ENCODE results near the gene ZFYVE19.

- TF ChIP-seq CTCF (IDR thresholded peaks at IDR 0.05; ENCODE audit: low read length) = no peak
- TF ChIP-seq EZH2phosphoT487 (IDR thresholded peaks at IDR 0.05; ENCODE audit: low read length) = no peak
- TF ChIP-seq EZH2 (optimal IDR thresholded peaks at IDR 0.05; ENCODE audit: low read depth, low read length) = no peak
Observed at GRCh38 chr15:40803076-40803475, 3.8 kb upstream of the ZFYVE19 start.

All from MM.1S (cell line).